Type B pancreatic cell (in vitro differentiated cells): ENCODE measurements around the gene EIF4G1. TPM values are rescaled to one million over a fixed set of nuclear protein-coding genes. Genes with fewer than 3 reads are reported as not detected.
A peak's percentile ranks its signal among the peaks of the same experiment; 100 is the strongest.

ENCODE experiments used
- DNase-seq: peaks from one replicate; pipeline ENCODE4 v3.0.0; 2021; ENCODE audit warnings: mixed read lengths; ENCODE audit not compliant: unreplicated experiment; ENCODE audit errors: extremely low spot score
- H3K27ac Mint-ChIP-seq: 2 replicates; pipeline ENCODE4 v1.8.0; 2021; ENCODE audit warnings: mild to moderate bottlenecking, mixed read lengths
- H3K27me3 Mint-ChIP-seq: 2 replicates; pipeline ENCODE4 v1.8.0; 2021; ENCODE audit warnings: mixed read lengths
- H3K36me3 Mint-ChIP-seq: 2 replicates; pipeline ENCODE4 v1.8.0; 2021; ENCODE audit warnings: mixed read lengths
- H3K4me1 Mint-ChIP-seq: one replicate; pipeline ENCODE4 v1.8.0; 2021; ENCODE audit warnings: mixed read lengths; ENCODE audit not compliant: unreplicated experiment
- H3K4me3 Mint-ChIP-seq: 2 replicates; pipeline ENCODE4 v1.8.0; 2021; ENCODE audit warnings: mild to moderate bottlenecking, mixed read lengths
- H3K9me3 Mint-ChIP-seq: 2 replicates; pipeline ENCODE4 v1.8.0; 2021; ENCODE audit warnings: mixed read lengths
- total RNA-seq: library from RNA; stranded (reverse); gene quantifications from 2 replicates; pipeline ENCODE4 v1.2.1, GENCODE V29; 2021; ENCODE audit warnings: low replicate concordance
- TF ChIP-seq, protein P1 (sequence below): fragments of 200-600 bp; sonication (generic); conservative IDR thresholded peaks from 2 replicates; pipeline ENCODE4 v1.5.0; 2021; ENCODE audit warnings: antibody characterized with exemption, mild to moderate bottlenecking

Gene EIF4G1
- total RNA-seq, 1 donor from 2014 or later: 371 TPM

DNA sequence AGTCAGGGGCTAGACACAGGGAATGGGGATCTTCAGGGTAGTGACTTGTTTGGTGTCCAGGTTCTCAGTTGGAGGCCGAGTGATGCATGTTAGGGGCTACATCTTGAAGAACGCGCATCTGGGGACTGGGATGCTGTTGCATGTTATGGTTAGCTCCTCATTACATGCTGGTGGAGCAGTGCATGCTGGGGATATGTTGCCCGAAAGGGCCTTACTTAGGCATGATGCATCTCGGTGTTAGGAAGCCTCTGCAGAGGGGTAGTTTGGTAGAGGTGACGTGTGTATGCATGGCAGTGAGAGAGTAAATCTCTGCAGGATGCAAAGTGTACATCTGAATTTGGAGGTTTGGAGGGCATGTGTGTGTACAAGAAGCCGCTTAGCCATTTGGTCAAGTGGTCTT lies 2.4 kb downstream of the EIF4G1 start:
- DNase-seq: no peak
- Mint-ChIP-seq H3K9me3 (no peaks in the 10 kb centered on the region), H3K4me1 (peaks cover 27% of the 10 kb centered on the region), H3K27ac (peak overlapping the region; percentile 88), H3K36me3 (peaks cover 29% of the 10 kb centered on the region), H3K27me3 (no peaks in the 10 kb centered on the region), H3K4me3 (peak overlapping the region; percentile 86)
- TF ChIP-seq, protein P1, sequence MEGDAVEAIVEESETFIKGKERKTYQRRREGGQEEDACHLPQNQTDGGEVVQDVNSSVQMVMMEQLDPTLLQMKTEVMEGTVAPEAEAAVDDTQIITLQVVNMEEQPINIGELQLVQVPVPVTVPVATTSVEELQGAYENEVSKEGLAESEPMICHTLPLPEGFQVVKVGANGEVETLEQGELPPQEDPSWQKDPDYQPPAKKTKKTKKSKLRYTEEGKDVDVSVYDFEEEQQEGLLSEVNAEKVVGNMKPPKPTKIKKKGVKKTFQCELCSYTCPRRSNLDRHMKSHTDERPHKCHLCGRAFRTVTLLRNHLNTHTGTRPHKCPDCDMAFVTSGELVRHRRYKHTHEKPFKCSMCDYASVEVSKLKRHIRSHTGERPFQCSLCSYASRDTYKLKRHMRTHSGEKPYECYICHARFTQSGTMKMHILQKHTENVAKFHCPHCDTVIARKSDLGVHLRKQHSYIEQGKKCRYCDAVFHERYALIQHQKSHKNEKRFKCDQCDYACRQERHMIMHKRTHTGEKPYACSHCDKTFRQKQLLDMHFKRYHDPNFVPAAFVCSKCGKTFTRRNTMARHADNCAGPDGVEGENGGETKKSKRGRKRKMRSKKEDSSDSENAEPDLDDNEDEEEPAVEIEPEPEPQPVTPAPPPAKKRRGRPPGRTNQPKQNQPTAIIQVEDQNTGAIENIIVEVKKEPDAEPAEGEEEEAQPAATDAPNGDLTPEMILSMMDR: no peak

DNA sequence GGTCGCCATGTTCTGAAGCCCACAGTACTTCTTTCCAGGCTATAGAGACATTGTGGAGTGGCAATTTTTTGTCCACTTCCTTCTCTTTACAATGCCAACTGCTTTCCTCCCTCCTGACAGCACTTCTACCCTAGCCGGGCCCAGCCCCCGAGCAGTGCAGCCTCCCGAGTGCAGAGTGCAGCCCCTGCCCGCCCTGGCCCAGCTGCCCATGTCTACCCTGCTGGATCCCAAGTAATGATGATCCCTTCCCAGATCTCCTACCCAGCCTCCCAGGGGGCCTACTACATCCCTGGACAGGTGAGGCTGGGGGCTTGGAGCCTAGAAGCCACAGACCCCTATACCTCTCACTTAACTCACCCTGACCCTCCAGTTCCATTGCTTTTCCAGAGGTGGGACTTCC lies 2.8 kb downstream of the EIF4G1 start:
- TF ChIP-seq, protein P1: no peak
- Mint-ChIP-seq H3K9me3 (no peaks in the 10 kb centered on the region), H3K4me1 (peaks cover 27% of the 10 kb centered on the region), H3K27ac (peak overlapping the region; percentile 88), H3K4me3 (peak overlapping the region; percentile 86), H3K36me3 (peaks cover 29% of the 10 kb centered on the region), H3K27me3 (no peaks in the 10 kb centered on the region)
- DNase-seq: no peak

DNA sequence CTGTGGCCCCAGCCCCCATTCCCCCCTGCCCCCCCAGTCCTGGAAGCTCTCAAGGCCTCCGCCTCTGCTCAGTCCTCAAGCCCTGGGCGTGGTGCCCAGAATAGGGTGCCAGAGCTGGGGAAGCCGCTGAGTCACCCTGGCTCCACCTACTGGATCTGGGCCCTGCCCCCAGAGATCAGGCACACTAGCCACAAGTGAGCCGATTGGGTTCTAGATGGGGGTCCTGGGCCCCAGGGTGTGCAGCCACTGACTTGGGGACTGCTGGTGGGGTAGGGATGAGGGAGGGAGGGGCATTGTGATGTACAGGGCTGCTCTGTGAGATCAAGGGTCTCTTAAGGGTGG lies 5.7 kb downstream of the EIF4G1 start:
- DNase-seq: no peak
- Mint-ChIP-seq H3K9me3 (no peaks in the 10 kb centered on the region), H3K27me3 (no peaks in the 10 kb centered on the region), H3K4me1 (peaks cover 27% of the 10 kb centered on the region), H3K4me3 (no peak overlapping the region), H3K27ac (peak overlapping the region; percentile 94), H3K36me3 (peaks cover 47% of the 10 kb centered on the region)
- TF ChIP-seq, protein P1: no peak

DNA sequence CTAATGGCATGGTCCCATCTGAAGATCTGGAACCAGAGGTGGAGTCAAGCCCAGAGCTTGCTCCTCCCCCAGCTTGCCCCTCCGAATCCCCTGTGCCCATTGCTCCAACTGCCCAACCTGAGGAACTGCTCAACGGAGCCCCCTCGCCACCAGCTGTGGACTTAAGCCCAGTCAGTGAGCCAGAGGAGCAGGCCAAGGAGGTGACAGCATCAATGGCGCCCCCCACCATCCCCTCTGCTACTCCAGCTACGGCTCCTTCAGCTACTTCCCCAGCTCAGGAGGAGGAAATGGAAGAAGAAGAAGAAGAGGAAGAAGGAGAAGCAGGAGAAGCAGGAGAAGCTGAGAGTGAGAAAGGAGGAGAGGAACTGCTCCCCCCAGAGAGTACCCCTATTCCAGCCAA lies 7.3 kb downstream of the EIF4G1 start:
- Mint-ChIP-seq H3K27me3 (no peaks in the 10 kb centered on the region), H3K36me3 (peaks cover 50% of the 10 kb centered on the region), H3K9me3 (no peaks in the 10 kb centered on the region), H3K4me3 (no peak overlapping the region), H3K4me1 (peaks cover 19% of the 10 kb centered on the region), H3K27ac (no peak overlapping the region)
- TF ChIP-seq, protein P1: no peak
- DNase-seq: no peak

DNA sequence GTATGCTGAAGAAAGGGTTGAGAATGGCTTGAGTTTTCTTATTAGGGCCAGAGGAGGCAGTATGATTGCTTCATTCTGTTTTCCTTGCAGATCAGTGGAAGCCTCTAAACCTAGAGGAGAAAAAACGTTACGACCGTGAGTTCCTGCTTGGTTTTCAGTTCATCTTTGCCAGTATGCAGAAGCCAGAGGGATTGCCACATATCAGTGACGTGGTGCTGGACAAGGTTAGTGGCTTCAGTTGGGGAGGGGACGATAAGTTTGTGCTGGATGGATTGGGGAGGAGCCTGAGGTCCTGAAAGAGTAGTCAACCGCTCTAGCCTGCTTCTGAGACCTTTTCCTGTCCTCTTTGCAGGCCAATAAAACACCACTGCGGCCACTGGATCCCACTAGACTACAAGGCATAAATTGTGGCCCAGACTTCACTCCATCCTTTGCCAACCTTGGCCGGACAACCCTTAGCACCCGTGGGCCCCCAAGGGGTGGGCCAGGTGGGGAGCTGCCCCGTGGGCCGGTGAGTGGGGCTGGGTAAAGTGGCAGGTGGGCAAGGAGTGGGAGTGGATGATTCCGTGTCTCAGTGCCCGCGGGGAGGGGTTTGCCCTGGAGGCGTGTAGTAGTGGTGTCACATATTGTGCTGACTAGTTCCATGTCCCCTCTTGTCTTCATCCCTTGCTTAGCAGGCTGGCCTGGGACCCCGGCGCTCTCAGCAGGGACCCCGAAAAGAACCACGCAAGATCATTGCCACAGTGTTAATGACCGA lies 8.5 kb downstream of the EIF4G1 start:
- H3K36me3 Mint-ChIP-seq: peaks cover 44% of the 10 kb centered on the region
- H3K9me3 Mint-ChIP-seq: no peaks in the 10 kb centered on the region
- peak overlapping the region; percentile 16 for H3K27ac Mint-ChIP-seq
- TF ChIP-seq, protein P1: no peak
- H3K4me3 Mint-ChIP-seq: no peak overlapping the region
- no peak for DNase-seq
- peaks cover 7% of the 10 kb centered on the region for H3K4me1 Mint-ChIP-seq
- no peaks in the 10 kb centered on the region for H3K27me3 Mint-ChIP-seq
